OCI-LY1 (cell line): Measurements from ENCODE around the gene RNF150.
A peak's percentile ranks its signal among the peaks of the same experiment; 100 is the strongest.

Source experiments
- H2AFZ ChIP-seq: fragments of 200-600 bp; sonication (generic), shearing (Covaris generic); 2 replicates; pipeline ENCODE4 v1.6.0; 2014; ENCODE audit warnings: antibody characterized with exemption, mild to moderate bottlenecking, low read length
- H3F3A ChIP-seq: fragments of 200-600 bp; sonication (generic), shearing (Covaris generic); 2 replicates; pipeline ENCODE4 v1.6.0; 2014; ENCODE audit warnings: mild to moderate bottlenecking, antibody characterized with exemption, low read length, moderate library complexity; ENCODE audit not compliant: insufficient read depth
- H3K27ac ChIP-seq: fragments of 200-600 bp; sonication (generic); 2 replicates; pipeline ENCODE4 v1.5.1; 2014; ENCODE audit warnings: low read length, mixed run types, mild to moderate bottlenecking, low read depth; ENCODE audit not compliant: poor library complexity, severe bottlenecking
- H3K27me3 ChIP-seq: fragments of 200-600 bp; sonication (generic); 2 replicates; pipeline ENCODE4 v1.6.0; 2014; ENCODE audit warnings: antibody characterized with exemption, mild to moderate bottlenecking, low read length, moderate library complexity; ENCODE audit not compliant: insufficient read depth
- H3K36me3 ChIP-seq: fragments of 200-600 bp; sonication (generic); 2 replicates; pipeline ENCODE4 v1.6.1; 2014; ENCODE audit warnings: mild to moderate bottlenecking, antibody characterized with exemption, low read length, moderate library complexity, mixed read lengths; ENCODE audit not compliant: insufficient read depth
- H3K4me1 ChIP-seq: fragments of 200-600 bp; sonication (generic); 2 replicates; pipeline ENCODE4 v1.5.1; 2014; ENCODE audit warnings: mild to moderate bottlenecking, low read length, moderate library complexity; ENCODE audit not compliant: insufficient read depth, severe bottlenecking
- H3K4me2 ChIP-seq: fragments of 200-600 bp; sonication (generic), shearing (Covaris generic); 2 replicates; pipeline ENCODE4 v1.6.1; 2014; ENCODE audit warnings: low read length
- H3K4me3 ChIP-seq: fragments of 200-600 bp; sonication (generic); 2 replicates; pipeline ENCODE4 v1.5.1; 2014; ENCODE audit warnings: low read length, low read depth, mild to moderate bottlenecking, mixed read lengths; ENCODE audit not compliant: poor library complexity, severe bottlenecking
- H3K79me2 ChIP-seq: fragments of 200-600 bp; shearing (Covaris generic); 2 replicates; pipeline ENCODE4 v1.6.1; 2016; ENCODE audit warnings: mixed run types, low read length, mixed read lengths; ENCODE audit not compliant: insufficient read depth
- H3K9ac ChIP-seq: fragments of 200-600 bp; sonication (generic), shearing (Covaris generic); 2 replicates; pipeline ENCODE4 v1.6.1; 2014; ENCODE audit warnings: mild to moderate bottlenecking, low read length, mixed read lengths
- H3K9me2 ChIP-seq: fragments of 200-600 bp; sonication (generic), shearing (Covaris generic); 2 replicates; pipeline ENCODE4 v1.6.1; 2014; ENCODE audit warnings: low read depth, mild to moderate bottlenecking, low read length, mixed read lengths
- H3K9me3 ChIP-seq: fragments of 200-600 bp; shearing (Covaris generic); 2 replicates; pipeline ENCODE4 v1.6.1; 2014; ENCODE audit warnings: low read length, mixed read lengths
- H4K20me1 ChIP-seq: fragments of 200-600 bp; sonication (generic), shearing (Covaris generic); 2 replicates; pipeline ENCODE4 v1.6.0; 2016; ENCODE audit warnings: mild to moderate bottlenecking, low read length; ENCODE audit not compliant: insufficient read depth
- EZH2 ChIP-seq: fragments of 200-600 bp; sonication (generic), shearing (Covaris generic); IDR thresholded peaks from 2 replicates; pipeline ENCODE4 v1.8.0; 2017; ENCODE audit warnings: borderline replicate concordance, mixed run types, mild to moderate bottlenecking, antibody characterized with exemption, low read length, moderate library complexity, mixed read lengths
- TF ChIP-seq, protein P1 (sequence below): fragments of 200-600 bp; sonication (generic), shearing (Covaris generic); IDR thresholded peaks from 2 replicates; pipeline ENCODE4 v1.5.1; 2017; ENCODE audit warnings: mild to moderate bottlenecking, antibody characterized with exemption, low read length, moderate library complexity, mixed read lengths

Gene RNF150

DNA sequence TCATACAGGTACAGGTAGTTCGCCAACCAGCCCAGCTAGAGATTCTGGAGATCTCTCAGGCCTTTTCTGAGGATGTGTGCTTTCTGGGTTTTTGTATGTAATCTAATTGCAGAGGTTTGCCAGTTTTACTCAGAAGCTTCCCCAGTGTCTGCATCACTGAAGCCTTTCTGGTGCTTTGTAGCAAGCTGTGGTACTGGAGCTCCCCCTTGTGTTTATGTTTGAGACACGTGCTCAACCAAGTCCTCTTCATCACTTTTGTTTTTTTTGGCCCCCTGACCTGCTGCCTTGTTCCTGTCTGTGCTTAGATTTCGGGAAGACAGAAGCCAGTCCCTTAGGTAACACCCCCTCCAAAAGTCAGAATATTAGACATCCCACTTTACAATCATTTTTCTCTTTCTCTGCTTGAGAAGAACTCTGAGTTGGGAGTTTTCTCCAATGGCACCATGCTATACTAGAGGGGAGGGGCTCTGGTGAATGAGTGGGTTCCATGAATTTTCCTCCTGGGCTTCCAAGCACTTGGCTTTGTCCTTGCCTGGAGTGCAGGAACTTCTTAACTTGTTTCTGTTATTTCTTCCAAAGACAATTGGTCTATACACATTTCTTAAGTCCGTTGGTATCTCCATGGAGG, 248.7 kb downstream of the RNF150 start:
- H3K36me3 ChIP-seq, result no peaks in the 10 kb centered on the region
- H3K9ac ChIP-seq, result no peak overlapping the region
- TF ChIP-seq, protein P1, sequence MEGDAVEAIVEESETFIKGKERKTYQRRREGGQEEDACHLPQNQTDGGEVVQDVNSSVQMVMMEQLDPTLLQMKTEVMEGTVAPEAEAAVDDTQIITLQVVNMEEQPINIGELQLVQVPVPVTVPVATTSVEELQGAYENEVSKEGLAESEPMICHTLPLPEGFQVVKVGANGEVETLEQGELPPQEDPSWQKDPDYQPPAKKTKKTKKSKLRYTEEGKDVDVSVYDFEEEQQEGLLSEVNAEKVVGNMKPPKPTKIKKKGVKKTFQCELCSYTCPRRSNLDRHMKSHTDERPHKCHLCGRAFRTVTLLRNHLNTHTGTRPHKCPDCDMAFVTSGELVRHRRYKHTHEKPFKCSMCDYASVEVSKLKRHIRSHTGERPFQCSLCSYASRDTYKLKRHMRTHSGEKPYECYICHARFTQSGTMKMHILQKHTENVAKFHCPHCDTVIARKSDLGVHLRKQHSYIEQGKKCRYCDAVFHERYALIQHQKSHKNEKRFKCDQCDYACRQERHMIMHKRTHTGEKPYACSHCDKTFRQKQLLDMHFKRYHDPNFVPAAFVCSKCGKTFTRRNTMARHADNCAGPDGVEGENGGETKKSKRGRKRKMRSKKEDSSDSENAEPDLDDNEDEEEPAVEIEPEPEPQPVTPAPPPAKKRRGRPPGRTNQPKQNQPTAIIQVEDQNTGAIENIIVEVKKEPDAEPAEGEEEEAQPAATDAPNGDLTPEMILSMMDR, result peak; percentile 84
- no peak for TF ChIP-seq EZH2
- H3K4me3 ChIP-seq, result no peak overlapping the region
- H3F3A ChIP-seq, result no peaks in the 10 kb centered on the region
- no peak overlapping the region for H2AFZ ChIP-seq
- no peak overlapping the region for H3K4me2 ChIP-seq
- no peaks in the 10 kb centered on the region for H3K4me1 ChIP-seq
- H3K9me3 ChIP-seq, result no peaks in the 10 kb centered on the region
- H3K27ac ChIP-seq, result no peak overlapping the region
- no peaks in the 10 kb centered on the region for H3K79me2 ChIP-seq
- H3K9me2 ChIP-seq, result no peaks in the 10 kb centered on the region
- H3K27me3 ChIP-seq, result no peaks in the 10 kb centered on the region
- no peaks in the 10 kb centered on the region for H4K20me1 ChIP-seq

DNA sequence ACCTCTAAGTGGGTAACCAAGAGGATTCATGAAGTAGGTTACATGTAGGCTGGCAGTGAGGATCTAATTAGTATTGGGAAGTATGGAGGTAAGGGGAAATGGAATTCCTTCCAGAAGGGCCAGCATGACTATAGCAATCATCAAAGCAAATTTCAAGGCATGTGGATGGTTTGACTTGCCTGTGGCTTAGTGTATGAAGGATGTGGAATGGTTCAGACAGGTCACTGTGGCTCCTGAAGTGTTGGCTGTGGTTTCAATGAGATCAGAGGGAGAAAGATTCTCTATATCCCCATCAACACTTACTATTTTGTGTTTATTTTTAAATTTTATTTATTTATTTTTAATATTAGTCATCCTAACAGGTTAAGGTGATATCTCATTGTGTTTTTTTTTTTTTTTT, 255.5 kb downstream of the RNF150 start:
- H3K4me2 ChIP-seq, result no peak overlapping the region
- H2AFZ ChIP-seq, result no peak overlapping the region
- no peaks in the 10 kb centered on the region for H3K27me3 ChIP-seq
- H3K27ac ChIP-seq, result no peak overlapping the region
- no peak overlapping the region for H3K4me3 ChIP-seq
- no peaks in the 10 kb centered on the region for H3K4me1 ChIP-seq
- no peaks in the 10 kb centered on the region for H3F3A ChIP-seq
- 0 out of 2 replicates have a peak, but pooled peaks cover 2% of the 10 kb centered on the region for H3K9me3 ChIP-seq
- no peaks in the 10 kb centered on the region for H3K9me2 ChIP-seq
- no peak for TF ChIP-seq EZH2
- TF ChIP-seq, protein P1, result no peak
- no peaks in the 10 kb centered on the region for H3K36me3 ChIP-seq
- no peak overlapping the region for H3K9ac ChIP-seq
- no peaks in the 10 kb centered on the region for H3K79me2 ChIP-seq
- H4K20me1 ChIP-seq, result no peaks in the 10 kb centered on the region

DNA sequence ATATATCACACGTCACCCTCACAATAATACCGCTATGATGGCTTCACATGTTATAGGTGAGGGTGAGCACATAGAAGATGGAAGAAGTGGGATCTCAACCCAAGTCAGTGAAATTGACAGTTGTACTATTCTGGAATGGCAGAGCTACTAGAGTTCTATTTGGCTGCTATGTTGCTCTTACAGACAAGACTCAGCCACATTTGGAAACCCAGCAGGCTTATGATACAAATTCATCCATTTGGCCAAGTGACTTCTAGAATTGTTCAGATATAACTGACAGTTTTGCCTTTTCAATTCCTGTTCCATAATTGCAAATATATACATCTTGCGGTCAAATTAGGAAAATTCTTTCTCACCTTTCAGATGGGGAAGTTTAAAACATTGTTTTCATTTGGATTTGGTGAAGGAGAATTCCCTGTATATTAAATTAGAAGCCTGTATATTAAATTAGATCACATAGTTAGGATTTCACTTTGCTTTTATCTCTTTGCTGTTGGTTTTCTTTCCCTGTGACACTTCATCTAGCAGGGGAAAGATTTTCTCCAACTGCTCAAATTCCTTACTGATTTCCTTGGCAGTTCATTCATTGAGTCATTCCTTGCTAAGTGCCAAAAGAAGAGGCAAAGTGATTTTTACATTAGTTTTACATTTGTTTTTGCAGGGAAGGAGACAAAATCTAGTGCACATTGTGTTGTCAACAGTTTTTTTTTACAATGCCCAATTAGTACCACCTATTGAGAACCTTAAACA, 256.5 kb downstream of the RNF150 start:
- H2AFZ ChIP-seq, result no peak overlapping the region
- no peaks in the 10 kb centered on the region for H3F3A ChIP-seq
- 0 out of 2 replicates have a peak, but pooled peaks cover 2% of the 10 kb centered on the region for H3K9me3 ChIP-seq
- no peak overlapping the region for H3K9ac ChIP-seq
- no peak overlapping the region for H3K4me2 ChIP-seq
- no peaks in the 10 kb centered on the region for H3K27me3 ChIP-seq
- H3K79me2 ChIP-seq, result no peaks in the 10 kb centered on the region
- H3K27ac ChIP-seq, result no peak overlapping the region
- H4K20me1 ChIP-seq, result no peaks in the 10 kb centered on the region
- no peaks in the 10 kb centered on the region for H3K4me1 ChIP-seq
- H3K36me3 ChIP-seq, result no peaks in the 10 kb centered on the region
- no peaks in the 10 kb centered on the region for H3K9me2 ChIP-seq
- no peak overlapping the region for H3K4me3 ChIP-seq
- no peak for TF ChIP-seq EZH2
- TF ChIP-seq, protein P1, result no peak
